Measurements from ENCODE around the gene SCFD1.
"Not testable (repeated sequence)": the region's sequence is repeated elsewhere in the genome, so short reads cannot be mapped to it uniquely, and the experiment has no call there.

Gene SCFD1

GRCh38 chr14:30621940-30622830, at the start of gene SCFD1:
Gene SCFD1, plus strand, starts transcription at chr14:30622319. Its CDS starts 20 bp downstream, at chr14:30622339.
- in situ Hi-C loops (cut with MboI; ENCODE audit: low sequenced_read_pairs), result no loop called here

- in situ Hi-C loops (cut with MboI; ENCODE audit: low sequenced_read_pairs), result no loop called here
These were observed 49.3 kb upstream of the SCFD1 start for GRCh38 chr14:30572771-30573170.

- in situ Hi-C loops (cut with MboI; ENCODE audit: low sequenced_read_pairs), result no loop called here
These were observed 48.8 kb upstream of the SCFD1 start for GRCh38 chr14:30573226-30573814.

GRCh38 chr14:30573966-30574365, 48.2 kb upstream of the SCFD1 start:
- in situ Hi-C loops (cut with MboI; ENCODE audit: low sequenced_read_pairs), result no loop called here

GRCh38 chr14:30574777-30575176, 47.3 kb upstream of the SCFD1 start:
- in situ Hi-C loops (cut with MboI; ENCODE audit: low sequenced_read_pairs), result not testable (repeated sequence)

- in situ Hi-C loops (cut with MboI; ENCODE audit: low sequenced_read_pairs), result not testable (repeated sequence)
These were observed 45.8 kb upstream of the SCFD1 start for GRCh38 chr14:30576333-30576732.

GRCh38 chr14:30580616-30581282, 41.4 kb upstream of the SCFD1 start:
- in situ Hi-C loops (cut with MboI; ENCODE audit: low sequenced_read_pairs), result no loop called here

- in situ Hi-C loops (cut with MboI; ENCODE audit: low sequenced_read_pairs), result no loop called here
These were observed 40.9 kb upstream of the SCFD1 start for GRCh38 chr14:30581283-30581625.

- in situ Hi-C loops (cut with MboI; ENCODE audit: low sequenced_read_pairs), result no loop called here
These were observed 39.7 kb upstream of the SCFD1 start for GRCh38 chr14:30582376-30582775.

- in situ Hi-C loops (cut with MboI; ENCODE audit: low sequenced_read_pairs), result no loop called here
These were observed 38.0 kb upstream of the SCFD1 start for GRCh38 chr14:30584058-30584630.

GRCh38 chr14:30585204-30585603, 36.9 kb upstream of the SCFD1 start:
- in situ Hi-C loops (cut with MboI; ENCODE audit: low sequenced_read_pairs), result no loop called here

GRCh38 chr14:30587141-30587540, 35.0 kb upstream of the SCFD1 start:
- in situ Hi-C loops (cut with MboI; ENCODE audit: low sequenced_read_pairs), result no loop called here

GRCh38 chr14:30588873-30589272, 33.2 kb upstream of the SCFD1 start:
- in situ Hi-C loops (cut with MboI; ENCODE audit: low sequenced_read_pairs), result no loop called here

- in situ Hi-C loops (cut with MboI; ENCODE audit: low sequenced_read_pairs), result no loop called here
These were observed 25.2 kb upstream of the SCFD1 start for GRCh38 chr14:30596935-30597334.

- in situ Hi-C loops (cut with MboI; ENCODE audit: low sequenced_read_pairs), result no loop called here
These were observed 24.6 kb upstream of the SCFD1 start for GRCh38 chr14:30597504-30597903.

GRCh38 chr14:30600922-30601918, 20.9 kb upstream of the SCFD1 start:
- in situ Hi-C loops (cut with MboI; ENCODE audit: low sequenced_read_pairs), result no loop called here

- in situ Hi-C loops (cut with MboI; ENCODE audit: low sequenced_read_pairs), result no loop called here
These were observed 18.7 kb upstream of the SCFD1 start for GRCh38 chr14:30603402-30603801.

GRCh38 chr14:30604696-30605095, 17.4 kb upstream of the SCFD1 start:
- in situ Hi-C loops (cut with MboI; ENCODE audit: low sequenced_read_pairs), result not testable (repeated sequence)

GRCh38 chr14:30607156-30607780, 14.9 kb upstream of the SCFD1 start:
- in situ Hi-C loops (cut with MboI; ENCODE audit: low sequenced_read_pairs), result no loop called here

GRCh38 chr14:30608533-30609006, 13.5 kb upstream of the SCFD1 start:
- in situ Hi-C loops (cut with MboI; ENCODE audit: low sequenced_read_pairs), result no loop called here

Measured in HL-60/S4 treated with phorbol 12-myristate 13-acetate at 8.2 ng/mL for 4 days and 3 days (cell line).